GM10266 (cell line): ENCODE results near the gene ATP9A.

ENCODE experiments used
- DNase-seq: peaks from one replicate; pipeline ENCODE4 v3.0.0; 2012; ENCODE audit errors: extremely low spot score
- TF ChIP-seq, protein P1 (sequence below): IDR thresholded peaks from 2 replicates; pipeline ENCODE4 v1.5.1; 2012; ENCODE audit warnings: mild to moderate bottlenecking, low read depth; ENCODE audit not compliant: control insufficient read depth, insufficient read depth; ENCODE audit errors: missing control alignments

Gene ATP9A

DNA sequence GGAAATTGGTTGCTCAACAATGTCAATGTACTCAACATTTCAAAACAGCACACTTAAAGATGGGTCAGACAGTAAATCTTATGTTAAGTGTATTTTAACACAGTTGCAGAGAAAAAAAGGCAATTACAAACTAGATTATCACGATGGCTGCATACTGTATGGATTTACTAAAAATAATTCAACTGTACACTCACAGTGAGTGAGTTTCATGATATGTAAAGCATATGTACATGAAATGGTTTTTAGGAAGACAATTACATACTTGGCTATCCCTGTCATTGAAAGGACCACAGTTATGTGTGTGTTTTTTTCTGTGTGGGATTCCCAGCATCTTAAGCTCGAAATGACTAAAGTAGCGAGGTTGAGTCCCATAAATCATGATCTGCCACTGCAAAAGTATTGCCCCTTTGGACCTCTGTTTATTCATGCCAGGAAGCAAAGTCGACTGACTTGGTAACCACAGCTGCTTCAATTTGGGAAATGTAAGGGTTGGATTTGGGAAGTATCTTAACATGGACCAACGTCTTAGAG lies 39.6 kb upstream of the ATP9A start:
- DNase-seq = no peak
- TF ChIP-seq, protein P1, sequence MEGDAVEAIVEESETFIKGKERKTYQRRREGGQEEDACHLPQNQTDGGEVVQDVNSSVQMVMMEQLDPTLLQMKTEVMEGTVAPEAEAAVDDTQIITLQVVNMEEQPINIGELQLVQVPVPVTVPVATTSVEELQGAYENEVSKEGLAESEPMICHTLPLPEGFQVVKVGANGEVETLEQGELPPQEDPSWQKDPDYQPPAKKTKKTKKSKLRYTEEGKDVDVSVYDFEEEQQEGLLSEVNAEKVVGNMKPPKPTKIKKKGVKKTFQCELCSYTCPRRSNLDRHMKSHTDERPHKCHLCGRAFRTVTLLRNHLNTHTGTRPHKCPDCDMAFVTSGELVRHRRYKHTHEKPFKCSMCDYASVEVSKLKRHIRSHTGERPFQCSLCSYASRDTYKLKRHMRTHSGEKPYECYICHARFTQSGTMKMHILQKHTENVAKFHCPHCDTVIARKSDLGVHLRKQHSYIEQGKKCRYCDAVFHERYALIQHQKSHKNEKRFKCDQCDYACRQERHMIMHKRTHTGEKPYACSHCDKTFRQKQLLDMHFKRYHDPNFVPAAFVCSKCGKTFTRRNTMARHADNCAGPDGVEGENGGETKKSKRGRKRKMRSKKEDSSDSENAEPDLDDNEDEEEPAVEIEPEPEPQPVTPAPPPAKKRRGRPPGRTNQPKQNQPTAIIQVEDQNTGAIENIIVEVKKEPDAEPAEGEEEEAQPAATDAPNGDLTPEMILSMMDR = no peak

DNA sequence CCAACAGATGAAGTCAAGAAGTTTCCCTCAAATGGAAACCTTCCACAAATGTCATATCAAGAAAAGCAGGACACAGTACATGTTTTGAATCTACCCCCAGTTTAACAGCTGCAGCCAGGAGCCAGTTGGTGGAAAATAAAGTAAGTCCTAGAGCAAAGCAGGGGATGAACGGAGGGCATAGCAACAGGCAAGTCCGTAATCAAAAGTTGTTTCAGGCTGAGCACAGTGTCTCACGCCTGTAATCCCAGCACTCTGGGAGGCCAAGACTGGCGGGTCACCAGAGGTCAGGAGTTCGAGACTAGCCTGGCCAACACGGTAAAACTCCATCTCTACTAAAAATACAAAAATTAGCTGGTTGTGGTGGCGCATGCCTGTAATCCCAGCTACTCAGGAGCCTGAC lies 36.6 kb upstream of the ATP9A start:
- no peak for DNase-seq
- TF ChIP-seq, protein P1 = no peak

DNA sequence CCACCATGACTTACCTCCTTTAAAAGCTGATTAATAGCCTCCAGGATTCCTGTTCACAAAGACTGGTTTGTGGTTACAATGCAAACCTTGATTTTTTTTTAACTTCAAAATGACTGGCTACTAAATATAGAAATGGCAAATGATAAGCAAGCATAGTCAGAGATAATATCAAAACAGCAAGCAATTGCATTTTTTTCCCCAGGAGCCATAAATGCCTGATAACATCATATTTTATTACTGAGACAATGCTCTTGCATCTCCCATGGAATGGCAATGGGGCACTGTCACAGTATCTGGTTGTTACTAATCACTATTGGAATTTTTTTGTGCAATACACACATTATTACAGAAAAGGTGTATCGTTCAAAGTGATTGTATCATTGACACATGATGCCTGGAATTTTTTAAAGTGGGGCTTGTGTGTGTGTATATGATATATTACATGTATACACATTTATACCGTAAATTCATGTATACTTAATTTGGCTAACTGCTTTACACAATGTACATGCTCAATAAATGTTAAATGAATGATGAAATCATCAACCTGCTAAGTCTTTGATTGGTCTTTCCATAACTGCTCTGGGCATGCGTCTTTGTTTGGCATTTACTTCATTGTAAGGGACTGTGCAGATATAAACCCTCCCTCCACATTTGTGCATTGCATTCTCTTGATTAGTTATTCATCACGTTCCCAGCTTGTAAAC lies 35.1 kb upstream of the ATP9A start:
- TF ChIP-seq, protein P1 = no peak
- DNase-seq = no peak

DNA sequence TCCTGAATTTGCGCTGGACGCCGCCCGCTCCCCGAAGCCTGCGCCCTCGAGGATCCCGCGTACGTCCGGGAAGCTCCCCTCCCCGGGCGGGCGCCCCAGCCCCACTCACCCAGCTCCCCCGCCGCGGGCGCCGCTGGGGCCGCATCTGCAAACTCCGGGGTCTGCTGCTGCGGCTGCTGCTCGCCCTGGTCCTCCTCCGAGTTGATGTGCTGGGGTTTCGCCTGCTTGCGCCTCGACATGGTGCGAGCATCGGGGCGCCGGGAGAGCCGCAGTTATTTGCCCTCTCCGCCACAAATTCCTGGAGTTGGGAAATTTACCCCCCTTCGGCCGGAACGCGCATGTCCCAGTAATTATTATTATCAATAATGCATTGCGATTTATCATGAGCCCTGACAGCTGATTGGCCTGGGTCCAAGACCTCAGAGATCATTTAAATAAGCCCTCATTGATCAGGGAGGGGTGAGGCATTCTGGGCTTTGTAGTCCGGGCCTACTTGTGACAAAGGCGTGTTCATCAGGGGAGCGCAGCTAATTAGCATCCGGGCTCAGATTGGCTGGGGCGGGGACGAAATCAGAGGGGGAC lies 34.1 kb upstream of the ATP9A start, which contains the start of gene SALL4:
Gene SALL4 (minus strand): TSS at position 352 of the 582 bp plus-strand sequence. CDS start 113 bp downstream, at position 239.
- TF ChIP-seq, protein P1 = no peak
- DNase-seq = no peak

DNA sequence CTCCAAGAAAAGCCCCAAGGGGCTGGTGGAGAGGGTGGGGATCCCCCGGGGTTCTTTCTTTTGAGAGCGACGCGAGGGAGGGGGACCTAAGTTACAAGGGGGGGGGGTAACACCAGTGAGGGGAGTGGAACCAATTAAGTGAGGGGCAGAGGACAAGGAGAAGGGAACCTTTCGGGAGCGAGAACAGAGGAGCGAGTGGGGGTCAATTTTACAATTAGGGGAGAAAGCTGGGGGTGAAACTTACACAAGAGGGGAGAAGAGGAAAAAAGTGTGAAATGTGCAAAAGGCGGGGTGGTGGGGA lies 33.6 kb upstream of the ATP9A start:
- TF ChIP-seq, protein P1 = no peak
- peak; percentile 32 for DNase-seq

DNA sequence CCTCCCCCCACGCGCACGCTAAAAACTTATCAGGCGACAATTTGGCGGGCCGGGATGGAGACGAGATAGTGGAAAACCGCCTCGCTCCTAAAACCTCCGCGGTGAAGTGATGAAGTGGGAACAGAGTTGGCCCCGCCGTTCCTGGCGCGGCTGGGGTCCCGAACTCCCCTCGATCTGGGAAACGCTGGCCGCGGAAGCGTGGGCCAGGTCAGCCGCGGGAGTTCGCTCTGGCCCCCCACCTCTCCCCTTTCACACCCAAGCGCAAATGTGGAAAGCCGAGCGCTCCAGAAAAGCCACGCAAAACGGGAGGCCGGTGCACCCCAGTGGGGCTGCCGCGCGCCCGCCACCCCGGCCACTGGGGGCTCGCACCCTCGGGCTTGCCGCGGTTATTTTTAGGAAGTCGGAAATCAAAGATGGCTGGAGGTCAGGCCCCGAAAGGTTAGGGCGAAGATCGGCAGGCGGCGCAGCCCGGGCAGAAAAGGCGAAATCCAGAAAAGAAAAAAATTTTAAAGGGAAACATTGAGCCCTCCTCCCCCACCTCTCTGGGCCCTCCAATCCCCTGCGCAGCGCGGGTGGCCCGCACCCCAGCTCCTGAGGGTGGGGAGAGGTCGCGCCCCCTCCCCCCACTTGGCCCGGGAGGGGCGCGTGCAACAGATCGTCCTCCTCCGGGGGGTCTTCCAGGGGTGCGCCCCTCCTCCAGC lies 33.1 kb upstream of the ATP9A start:
- TF ChIP-seq, protein P1 = no peak
- no peak for DNase-seq

DNA sequence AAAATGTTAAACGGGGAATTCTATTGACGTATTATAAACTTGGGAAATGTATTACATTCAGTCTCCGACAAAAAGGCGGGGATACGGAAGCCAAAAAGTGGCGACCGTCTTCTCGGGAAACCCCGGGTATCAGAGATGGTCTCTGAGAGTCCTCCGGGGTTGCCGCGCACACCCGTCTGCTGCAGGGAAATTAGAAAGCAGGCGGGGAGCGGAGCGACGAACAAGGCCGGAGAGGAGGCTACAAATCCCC lies 32.6 kb upstream of the ATP9A start:
- no peak for DNase-seq
- TF ChIP-seq, protein P1 = no peak
